Heart right ventricle (tissue), 16 donors: ENCODE data around the gene HID1. TPM values are rescaled to one million over a fixed set of nuclear protein-coding genes. Genes with fewer than 3 reads are reported as not detected.

Experiments used
- ATAC-seq, 8 donors: fragments of 200-7000 bp; cut with Tn5 transposase; one replicate each; pipeline ENCODE4 v1.9.1; 2020; ENCODE audit warnings: mild to moderate bottlenecking in 8 of 8, moderate library complexity in 8 of 8, moderate number of reproducible peaks in 1 of 8
- DNase-seq, 2 donors: peaks; one replicate each; pipeline ENCODE4 v3.0.0-alpha.2; 2020
- H3K27ac ChIP-seq, 10 donors: fragments of 200-600 bp; sonication (generic) in 2 of 10; one replicate each; pipeline versions ENCODE4 v1.5.0 to v1.8.0; 2020 to 2022; ENCODE audit warnings: mild to moderate bottlenecking in 3 of 10
- H3K27me3 ChIP-seq, 7 donors: fragments of 200-600 bp; one replicate each; pipeline ENCODE4 v1.8.0; 2021 to 2022; ENCODE audit warnings: mild to moderate bottlenecking in 2 of 7
- H3K36me3 ChIP-seq, 9 donors: fragments of 200-600 bp; sonication (generic) in 1 of 9; one replicate each; pipeline versions ENCODE4 v1.5.0 to v1.8.0; 2020 to 2022; ENCODE audit warnings: mild to moderate bottlenecking in 2 of 9
- H3K4me1 ChIP-seq, 9 donors: fragments of 200-600 bp; sonication (generic) in 1 of 9; one replicate each; pipeline versions ENCODE4 v1.5.0 to v1.8.0; 2020 to 2022; ENCODE audit warnings: mild to moderate bottlenecking in 4 of 9
- H3K4me3 ChIP-seq, 10 donors: fragments of 200-600 bp; sonication (generic) in 2 of 10; one replicate each; pipeline versions ENCODE4 v1.5.0 to v1.8.0; 2020 to 2022; ENCODE audit warnings: mild to moderate bottlenecking in 7 of 10, moderate library complexity in 2 of 10
- H3K9me3 ChIP-seq, 11 donors: fragments of 200-600 bp in 10 of 11; sonication (generic) in 2 of 11; one replicate each; pipeline versions ENCODE4 v1.5.0 to v1.8.0; 2013 to 2022; ENCODE audit warnings: mild to moderate bottlenecking in 2 of 11, control low read depth in 1 of 11, moderate library complexity in 1 of 11
- CTCF ChIP-seq, 9 donors: fragments of 200-600 bp; sonication (generic) in 2 of 9; IDR thresholded peaks; one replicate each; pipeline versions ENCODE4 v1.5.0 to v1.8.0; 2021 to 2022; ENCODE audit warnings: antibody characterized with exemption in 9 of 9, mild to moderate bottlenecking in 5 of 9, moderate library complexity in 1 of 9
- WGBS, 2 donors: extraction: QIAGEN DNeasy Blood & Tissue Kit; methylation state at CpG; one replicate each; pipeline ENCODE4 v1.1.7; 2013; ENCODE audit warnings: inconsistent platforms in 1 of 2; 5-methylcytosine and 5-hydroxymethylcytosine counted together
- intact Hi-C, 10 donors: fragments of 100-400 bp; cut with DNase I; formaldehyde crosslinking; loops; one replicate each; pipeline versions ENCODE4 v1.11.1 to v1.14.2; 2022
- polyA plus RNA-seq, 2 donors: library from polyadenylated mRNA; stranded (reverse); fragments of 200-250 nt; gene quantifications; one replicate each; pipeline ENCODE4 v1.2.3, GENCODE V29; 2013
- total RNA-seq, 10 donors: library from RNA; stranded (reverse); fragmentation: NEBNext Ultra II Directional in 3 of 10; extraction: Animal tissue kit (Norgen Biotek cat#: 25700) in 3 of 10; gene quantifications; one replicate each; pipeline versions ENCODE4 v1.2.1 to v1.2.4, GENCODE V29; 2021 to 2023
- donor health status: Arrhythmogenic right ventricular cardiomyopathy.
- donor health status: ischemic (EF 13 %, LVEDD 7.1; RV severe dilation, severe dysfunction).
- donor health status: healthy with polysubstance abuse.
- donor health status: DM: no; HTN: yes; CAD: no.
- donor health status: DM: no; HTN: no; CAD: no.
- donor health status: ischemic (EF 25% LVEDD 6.9; RV normal size, moderate dysfunction).
- donor health status: ischemic (EF 25% LVEDD 5.7; RV mildly dilated, moderate dysfunction).
- donor health status: healthy.
- donor health status: DM: yes; HTN: yes; CAD: no.
- donor health status: Ischemic cardiomyopathy.
- donor health status: ischemic (EF 35%, LVEDD 5.7; RV mildly dilated, moderate dysfunction).
- donor health status: nonischemic (EF 11% LVEDD 7.7; RV severe dilation, severe dysfunction).
- donor health status: DM: yes; HTN: yes; CAD: no.
- donor health status: PGD.
- donor health status: ischemic (EF 29% LVEDD 5.4; RV normal size, mild dysfunction).
- donor health status: nonischemic (EF 23%, LVEDD 6.1; RV moderate dilation, normal function).

The HID1 gene
- total and polyA plus RNA-seq, 12 donors = 3.9 to 23.8 (median 9.5) TPM

- peaks cover 0 to 70% (median 0%) of the 10 kb centered on the region in 9 donors for H3K36me3 ChIP-seq
- H3K27ac ChIP-seq = no peak overlapping the region
- intact Hi-C loops = loop anchor here in 3 of 10 donors (5.0 kb wide), 2 partner anchors 36 to 166 kb away; partner anchors contain the start of genes OTOP2 (in 2 of the 3) and USH1G (in 2 of the 3)
- DNase-seq (peak; percentile 76 to 82), ATAC-seq (peak in 7 of 8 donors; percentile 29 to 55 (median 43))
- TF ChIP-seq CTCF (IDR thresholded peaks at IDR 0.05) = peak; percentile 87 to 96 (median 91)
- WGBS, 2 donors = 48 to 53% methylated on average over 33 of the region's 33 CpGs
- H3K27me3 ChIP-seq = no peaks in the 10 kb centered on the region
- peaks cover 0 to 6% (median 4%) of the 10 kb centered on the region in 9 donors for H3K4me1 ChIP-seq
- H3K9me3 ChIP-seq = no peaks in the 10 kb centered on the region
- no peak overlapping the region for H3K4me3 ChIP-seq
Observed at GRCh38 chr17:74957935-74958740, 14.4 kb downstream of the HID1 start.

GRCh38 chr17:74956093-74956492 lies 16.5 kb downstream of the HID1 start:
- Histone ChIP-seq H3K36me3 (peaks cover 0 to 63% (median 0%) of the 10 kb centered on the region in 9 donors), H3K4me1 (no peaks in the 10 kb centered on the region), H3K4me3 (no peak overlapping the region), H3K9me3 (no peaks in the 10 kb centered on the region), H3K27ac (no peak overlapping the region), H3K27me3 (peaks cover 0 to 6% (median 0%) of the 10 kb centered on the region in 7 donors)
- intact Hi-C loops = loop anchor here in 3 of 10 donors (1.0 to 5.0 kb wide), 3 partner anchors 34 to 164 kb away; partner anchors contain the start of genes OTOP2 (in 2 of the 3) and USH1G (in 2 of the 3)
- no peak for TF ChIP-seq CTCF (IDR thresholded peaks at IDR 0.05)
- 82 to 85% methylated on average over 4 of the region's 4 CpGs for WGBS, 2 donors
- no peak for ATAC-seq
- no peak for DNase-seq

- ATAC-seq (no peak), DNase-seq (no peak)
- H3K4me1 ChIP-seq = no peaks in the 10 kb centered on the region
- intact Hi-C loops = loop anchor here in 3 of 10 donors (5.0 kb wide), 2 partner anchors 33 to 163 kb away; partner anchors contain the start of genes OTOP2 (in 2 of the 3) and USH1G (in 2 of the 3)
- H3K27ac ChIP-seq = no peak overlapping the region
- peaks cover 0 to 51% (median 0%) of the 10 kb centered on the region in 9 donors for H3K36me3 ChIP-seq
- WGBS, 2 donors = 70 to 72% methylated on average over 13 of the region's 13 CpGs
- H3K4me3 ChIP-seq = no peak overlapping the region
- no peaks in the 10 kb centered on the region for H3K9me3 ChIP-seq
- TF ChIP-seq CTCF (IDR thresholded peaks at IDR 0.05) = no peak
- H3K27me3 ChIP-seq = peaks cover 0 to 10% (median 0%) of the 10 kb centered on the region in 7 donors
Observed at GRCh38 chr17:74954665-74955421, 17.7 kb downstream of the HID1 start.

GRCh38 chr17:74954115-74954514 lies 18.4 kb downstream of the HID1 start:
- peaks cover 0 to 16% (median 0%) of the 10 kb centered on the region in 7 donors for H3K27me3 ChIP-seq
- H3K27ac ChIP-seq = no peak overlapping the region
- no peak for TF ChIP-seq CTCF (IDR thresholded peaks at IDR 0.05)
- ATAC-seq = no peak
- no peak overlapping the region for H3K4me3 ChIP-seq
- H3K36me3 ChIP-seq = peaks cover 0 to 49% (median 0%) of the 10 kb centered on the region in 9 donors
- H3K4me1 ChIP-seq = no peaks in the 10 kb centered on the region
- 91 to 93% methylated on average over 15 of the region's 15 CpGs for WGBS, 2 donors
- intact Hi-C loops = no loop called here
- DNase-seq = no peak
- H3K9me3 ChIP-seq = no peaks in the 10 kb centered on the region
